Muscle layer of colon (tissue), 2 donors: ENCODE results near the gene SCYGR1.
"Not testable (repeated sequence)": the region's sequence is repeated elsewhere in the genome, so short reads cannot be mapped to it uniquely, and the experiment has no call there.

Experiments used
- H3K27ac ChIP-seq: one replicate; pipeline ENCODE4 v1.7.0; 2013; ENCODE audit warnings: low read depth, mild to moderate bottlenecking, low read length, moderate library complexity
- H3K27me3 ChIP-seq, 2 donors: one replicate each; pipeline ENCODE4 v1.7.0; 2013; ENCODE audit warnings: low read length in 2 of 2, mild to moderate bottlenecking in 2 of 2; ENCODE audit not compliant: insufficient read depth in 2 of 2, control insufficient read depth in 1 of 2
- H3K36me3 ChIP-seq: one replicate; pipeline ENCODE4 v1.7.0; 2013; ENCODE audit warnings: mild to moderate bottlenecking, low read length; ENCODE audit not compliant: insufficient read depth
- H3K4me1 ChIP-seq: one replicate; pipeline ENCODE4 v1.7.0; 2013; ENCODE audit warnings: mild to moderate bottlenecking, low read length; ENCODE audit not compliant: insufficient read depth
- H3K4me3 ChIP-seq, 2 donors: one replicate each; pipeline ENCODE4 v1.7.0; 2013; ENCODE audit warnings: low read length in 2 of 2, low read depth in 1 of 2, mild to moderate bottlenecking in 1 of 2, moderate library complexity in 1 of 2
- H3K9ac ChIP-seq: one replicate; pipeline ENCODE4 v1.7.0; 2013; ENCODE audit warnings: low read length
- H3K9me3 ChIP-seq: one replicate; pipeline ENCODE4 v1.7.0; 2013; ENCODE audit warnings: mild to moderate bottlenecking, low read length
- donor health status: abdominal sarcoma.
- donor health status: Adenocarcinoma of cecum.

Gene SCYGR1

DNA sequence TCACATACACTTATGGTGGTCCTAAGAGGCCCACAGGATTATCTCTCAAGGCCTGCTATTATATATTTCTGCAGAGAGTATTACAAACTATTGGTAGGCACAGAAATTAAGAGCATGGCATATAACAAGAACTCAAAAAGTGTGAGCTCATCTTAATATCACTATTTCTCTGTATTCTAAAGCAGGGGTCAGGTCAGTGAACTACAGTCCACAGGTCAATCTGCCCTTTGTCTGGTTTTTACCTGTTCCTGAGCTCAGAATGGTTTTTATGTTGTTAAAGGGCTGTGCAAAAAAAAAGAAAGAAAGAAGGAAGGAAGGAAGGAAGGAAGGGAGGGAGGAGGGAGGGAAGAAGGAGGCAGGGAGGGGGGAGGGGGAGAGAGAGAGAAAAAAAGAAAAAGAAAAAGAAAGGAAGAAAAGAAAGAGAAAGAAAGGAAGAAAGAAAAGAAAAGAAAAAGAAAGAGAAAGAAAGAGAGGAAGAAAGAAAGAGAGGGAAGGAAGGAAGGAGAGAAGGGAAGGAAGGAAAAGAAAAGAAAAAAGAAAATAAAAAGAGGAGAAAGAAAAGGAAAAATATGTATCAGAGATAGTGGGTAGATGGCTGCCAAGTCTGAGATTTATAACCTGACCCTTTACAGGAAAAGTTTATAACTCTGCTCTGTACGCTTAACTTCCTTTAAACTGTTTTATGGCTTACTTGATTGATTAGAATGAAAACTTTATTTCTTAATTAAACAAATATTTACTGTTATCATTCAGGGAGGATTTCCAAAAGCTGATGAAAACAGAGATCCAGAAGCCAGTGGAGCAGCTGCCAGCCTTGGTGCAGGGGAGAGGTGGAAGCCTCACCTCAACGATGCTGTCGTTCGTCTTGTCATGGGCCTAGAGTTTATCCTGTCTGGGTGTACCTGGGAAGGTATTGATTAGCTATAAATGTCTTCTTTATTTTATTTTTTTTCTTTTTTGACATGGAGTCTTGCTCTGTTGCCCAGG, 11.2 kb upstream of the SCYGR1 start:
- no peaks in the 10 kb centered on the region for H3K27me3 ChIP-seq
- no peaks in the 10 kb centered on the region for H3K9me3 ChIP-seq
- no peak overlapping the region for H3K4me3 ChIP-seq
- H3K4me1 ChIP-seq = no peaks in the 10 kb centered on the region
- no peak overlapping the region for H3K27ac ChIP-seq
- no peaks in the 10 kb centered on the region for H3K36me3 ChIP-seq
- H3K9ac ChIP-seq = no peak overlapping the region

DNA sequence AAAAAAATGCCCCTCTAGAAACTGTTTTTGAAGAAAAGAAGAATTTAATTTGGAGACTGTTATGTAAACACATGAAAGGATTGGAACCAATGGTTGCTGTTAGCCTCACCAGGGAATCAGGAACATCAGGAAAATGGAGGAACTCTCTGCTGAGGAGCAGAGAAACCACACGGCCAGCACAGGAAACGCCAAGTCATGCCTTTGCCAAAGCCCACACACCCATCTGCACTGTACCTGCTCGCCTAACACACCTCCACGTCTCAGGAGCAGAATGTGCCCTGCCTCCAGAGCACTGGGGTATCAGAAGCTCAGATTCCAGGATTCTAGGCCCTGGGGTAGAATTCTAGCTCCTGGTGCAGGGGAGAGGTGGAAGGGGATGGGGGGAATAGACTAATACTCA, 9.8 kb upstream of the SCYGR1 start:
- Histone ChIP-seq H3K4me3 (no peak overlapping the region), H3K36me3 (no peaks in the 10 kb centered on the region), H3K9me3 (no peaks in the 10 kb centered on the region), H3K9ac (no peak overlapping the region), H3K4me1 (no peaks in the 10 kb centered on the region), H3K27me3 (no peaks in the 10 kb centered on the region), H3K27ac (no peak overlapping the region)

- Histone ChIP-seq H3K27me3 (no peaks in the 10 kb centered on the region), H3K36me3 (no peaks in the 10 kb centered on the region), H3K4me1 (no peaks in the 10 kb centered on the region), H3K9ac (no peak overlapping the region), H3K27ac (no peak overlapping the region), H3K9me3 (no peaks in the 10 kb centered on the region), H3K4me3 (no peak overlapping the region)
Observed at GRCh38 chr2:227395556-227395955, 7.8 kb upstream of the SCYGR1 start.

DNA sequence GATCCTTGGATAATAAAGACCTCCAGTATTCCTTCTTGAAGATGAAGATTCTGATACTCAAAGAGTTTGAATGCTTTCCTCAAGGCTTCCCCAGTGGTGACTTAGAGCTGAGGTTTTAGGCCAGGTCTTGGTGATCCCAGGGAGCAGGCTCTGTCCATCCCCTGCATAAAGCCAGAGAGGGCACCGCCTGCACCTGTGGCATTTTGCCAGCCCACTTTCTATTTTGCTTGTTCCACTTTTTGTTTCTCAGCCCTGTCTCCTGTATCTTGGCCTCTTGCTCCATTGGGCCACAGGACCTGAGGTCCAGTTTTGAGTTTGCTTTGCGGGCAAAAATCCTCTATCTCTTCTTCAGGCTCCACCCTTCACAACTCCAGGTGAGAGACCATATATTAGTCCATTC, 6.7 kb upstream of the SCYGR1 start:
- Histone ChIP-seq H3K36me3 (no peaks in the 10 kb centered on the region), H3K9ac (no peak overlapping the region), H3K27ac (no peak overlapping the region), H3K4me1 (no peaks in the 10 kb centered on the region), H3K4me3 (no peak overlapping the region), H3K9me3 (no peaks in the 10 kb centered on the region), H3K27me3 (no peaks in the 10 kb centered on the region)

DNA sequence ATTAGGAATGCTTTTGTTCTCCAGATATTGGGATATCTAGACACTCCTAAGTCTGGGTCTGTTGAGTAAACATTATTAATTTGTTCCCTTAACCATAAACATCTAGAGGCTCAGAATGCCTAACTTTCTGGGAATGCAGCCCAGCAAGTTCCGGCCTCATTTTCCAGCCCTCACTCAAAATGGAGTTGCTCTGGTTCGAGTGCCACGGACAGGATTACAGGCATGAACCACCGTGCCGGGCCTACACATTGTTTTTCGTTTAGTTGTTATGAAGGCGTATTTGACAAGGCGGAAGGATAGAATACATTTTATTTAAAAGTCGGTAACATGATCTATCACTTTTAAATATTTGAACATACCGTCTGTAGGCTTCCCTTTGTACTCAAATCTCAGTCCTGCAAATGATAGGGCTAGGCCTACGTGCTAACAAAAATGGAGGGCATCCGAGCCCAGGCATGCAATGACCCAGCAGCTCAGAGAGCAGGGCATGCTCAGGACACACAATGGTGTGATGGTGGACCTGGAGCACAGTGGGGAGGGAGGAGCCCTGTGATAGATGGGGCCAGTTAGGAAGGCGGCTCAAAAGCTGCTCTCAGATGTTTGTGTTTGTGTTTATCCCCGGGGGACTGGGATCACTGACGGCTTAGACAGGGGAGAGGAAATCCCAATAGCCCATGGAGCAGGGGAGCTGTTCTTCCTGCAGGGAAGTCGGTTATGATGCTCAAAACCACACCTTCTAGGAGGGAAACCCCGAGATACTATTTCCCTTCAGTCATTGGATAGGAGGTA, 2.9 kb upstream of the SCYGR1 start:
- no peak overlapping the region for H3K9ac ChIP-seq

DNA sequence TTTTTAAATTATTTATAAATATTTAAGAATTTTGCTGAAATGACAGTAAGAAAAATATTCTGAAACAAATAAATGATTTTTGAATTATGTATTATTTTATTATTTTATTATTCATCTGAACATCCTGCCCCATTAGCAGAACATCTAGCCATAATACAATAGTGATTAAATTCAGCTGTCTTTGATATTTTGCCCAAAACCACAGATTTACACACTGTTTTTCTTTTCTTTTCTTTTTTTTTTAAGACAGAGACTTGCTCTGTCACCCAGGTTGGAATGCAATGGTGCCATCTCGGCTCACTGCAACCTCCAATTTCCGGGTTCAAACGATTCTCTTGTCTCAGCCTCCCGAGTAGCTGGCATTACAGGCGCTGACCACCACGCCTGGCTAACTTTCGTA, 1.9 kb upstream of the SCYGR1 start:
- H3K4me3 ChIP-seq = no peak overlapping the region
- H3K27ac ChIP-seq = no peak overlapping the region
- no peaks in the 10 kb centered on the region for H3K27me3 ChIP-seq

More for the DNA sequence above, 2.9 kb upstream of the SCYGR1 start:
- no peaks in the 10 kb centered on the region for H3K4me1 ChIP-seq
- H3K36me3 ChIP-seq = no peaks in the 10 kb centered on the region
- H3K27ac ChIP-seq = no peak overlapping the region
- no peaks in the 10 kb centered on the region for H3K27me3 ChIP-seq
- no peak overlapping the region for H3K4me3 ChIP-seq
- H3K9me3 ChIP-seq = no peaks in the 10 kb centered on the region

DNA sequence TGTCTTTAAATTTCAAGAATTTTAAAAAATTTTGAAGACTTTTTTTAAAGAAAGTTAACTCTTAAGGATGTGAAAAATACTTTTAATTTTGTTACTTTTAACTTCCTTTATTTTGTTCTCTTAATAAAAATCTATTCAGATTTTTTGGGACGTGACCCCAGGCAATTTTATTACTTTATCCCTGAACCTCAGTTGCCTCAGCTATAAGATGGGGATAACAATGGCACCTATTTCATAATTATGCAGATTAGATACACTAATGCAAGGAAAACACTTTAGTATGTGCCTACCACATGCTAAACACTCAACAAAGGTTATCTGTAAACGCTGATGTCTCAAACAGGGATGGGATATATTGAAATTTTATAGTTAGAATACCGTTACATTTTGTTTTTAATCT, 1.5 kb upstream of the SCYGR1 start:
- H3K4me1 ChIP-seq = no peaks in the 10 kb centered on the region
- H3K4me3 ChIP-seq = no peak overlapping the region
- H3K27me3 ChIP-seq = no peaks in the 10 kb centered on the region
- no peak overlapping the region for H3K9ac ChIP-seq
- no peaks in the 10 kb centered on the region for H3K9me3 ChIP-seq
- no peaks in the 10 kb centered on the region for H3K36me3 ChIP-seq
- H3K27ac ChIP-seq = no peak overlapping the region

More for the DNA sequence above, 1.9 kb upstream of the SCYGR1 start:
- Histone ChIP-seq H3K36me3 (no peaks in the 10 kb centered on the region), H3K4me1 (no peaks in the 10 kb centered on the region), H3K9me3 (no peaks in the 10 kb centered on the region), H3K9ac (no peak overlapping the region)

GRCh38 chr2:227388537-227389011, 825 bp upstream of the SCYGR1 start:
- H3K4me3 ChIP-seq = no peak overlapping the region

GRCh38 chr2:227386630-227387029, 1.1 kb downstream of the SCYGR1 start:
- Histone ChIP-seq H3K27me3 (no peaks in the 10 kb centered on the region), H3K27ac (no peak overlapping the region), H3K9me3 (no peaks in the 10 kb centered on the region), H3K9ac (no peak overlapping the region), H3K4me1 (no peaks in the 10 kb centered on the region), H3K36me3 (no peaks in the 10 kb centered on the region), H3K4me3 (no peak overlapping the region)

More at GRCh38 chr2:227388537-227389011, 825 bp upstream of the SCYGR1 start:
- no peaks in the 10 kb centered on the region for H3K36me3 ChIP-seq
- H3K27me3 ChIP-seq = no peaks in the 10 kb centered on the region
- H3K9ac ChIP-seq = no peak overlapping the region
- H3K27ac ChIP-seq = no peak overlapping the region
- H3K9me3 ChIP-seq = no peaks in the 10 kb centered on the region
- no peaks in the 10 kb centered on the region for H3K4me1 ChIP-seq

DNA sequence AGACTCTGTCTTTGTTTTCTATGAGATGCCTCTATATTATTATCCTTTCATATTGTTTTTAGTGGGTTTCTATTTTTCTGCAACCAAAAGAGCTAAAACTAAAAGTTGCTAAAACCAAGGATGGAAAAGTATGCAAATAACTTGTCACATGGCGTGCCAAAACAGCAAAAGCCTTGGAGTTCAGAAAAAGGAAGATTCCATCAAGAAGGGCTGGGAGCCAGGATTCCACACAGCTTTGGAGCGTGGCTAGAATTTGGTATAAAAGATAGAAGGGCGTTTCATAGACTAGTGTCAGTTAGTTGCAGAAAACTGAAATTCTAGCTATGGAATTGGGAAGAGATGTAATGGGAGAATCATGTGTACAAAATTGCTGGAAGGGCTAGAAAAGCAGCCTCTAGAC, 4.1 kb downstream of the SCYGR1 start:
- Histone ChIP-seq H3K4me3 (no peak overlapping the region), H3K27ac (no peak overlapping the region), H3K9me3 (no peaks in the 10 kb centered on the region), H3K27me3 (no peaks in the 10 kb centered on the region), H3K36me3 (no peaks in the 10 kb centered on the region), H3K4me1 (no peaks in the 10 kb centered on the region), H3K9ac (no peak overlapping the region)

DNA sequence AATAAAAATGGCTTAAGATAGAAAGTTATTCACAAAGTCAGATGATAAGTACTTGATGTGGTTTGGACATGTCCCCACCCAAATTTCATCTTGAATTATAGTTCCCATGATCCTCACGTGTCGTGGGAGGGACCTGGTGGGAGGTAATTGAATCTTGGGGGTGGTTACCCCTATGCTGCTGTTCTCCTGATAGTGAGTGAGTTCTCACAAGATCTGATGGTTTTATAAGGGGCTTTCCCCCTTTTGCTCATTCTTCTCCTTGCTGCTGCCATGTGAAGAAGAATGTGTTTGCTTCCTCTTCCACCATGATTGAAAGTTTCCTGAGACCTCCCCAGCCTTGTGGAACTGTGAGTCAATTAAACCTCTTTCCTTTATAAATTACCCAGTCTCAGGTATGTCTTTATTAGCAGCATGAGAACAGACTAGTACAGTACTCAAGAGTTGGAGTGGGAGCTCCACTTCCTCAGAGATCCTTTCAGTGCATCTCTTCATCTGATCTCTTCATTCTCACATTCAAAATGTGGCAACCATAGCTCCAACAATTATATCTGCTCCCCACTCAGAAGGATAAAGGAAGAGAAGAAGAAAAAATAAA, 5.4 kb downstream of the SCYGR1 start:
- not testable (repeated sequence) for H3K9me3 ChIP-seq, H3K36me3 ChIP-seq, H3K9ac ChIP-seq, H3K4me3 ChIP-seq, H3K4me1 ChIP-seq, H3K27me3 ChIP-seq, H3K27ac ChIP-seq
